Measurements from ENCODE around the gene TULP4. TPM values are rescaled to one million over a fixed set of nuclear protein-coding genes. Genes with fewer than 3 reads are reported as not detected.

Gene TULP4
- total RNA-seq, 1 donor from 2014 or later: 119 TPM

DNA sequence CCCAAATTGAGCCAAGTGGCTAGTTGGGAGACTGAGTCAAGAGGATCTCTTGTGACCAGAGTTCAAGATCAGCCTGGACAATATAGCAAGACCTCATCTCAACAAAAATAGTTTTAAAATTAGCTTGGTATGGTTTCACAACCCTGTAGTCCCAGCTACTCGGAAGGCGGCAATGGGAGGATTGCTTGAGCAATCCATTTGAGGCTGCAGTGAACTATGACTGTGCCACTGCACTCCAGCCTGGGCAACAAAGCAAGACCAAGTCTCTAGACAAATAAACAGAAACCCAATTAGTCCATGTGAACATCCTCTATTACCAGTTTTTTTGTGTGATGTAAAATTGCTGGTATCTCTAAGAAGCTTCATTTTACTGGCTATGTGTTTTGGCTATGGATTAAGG lies 106.2 kb downstream of the TULP4 start:
- DNase-seq (ENCODE audit: low spot score): no peak

DNA sequence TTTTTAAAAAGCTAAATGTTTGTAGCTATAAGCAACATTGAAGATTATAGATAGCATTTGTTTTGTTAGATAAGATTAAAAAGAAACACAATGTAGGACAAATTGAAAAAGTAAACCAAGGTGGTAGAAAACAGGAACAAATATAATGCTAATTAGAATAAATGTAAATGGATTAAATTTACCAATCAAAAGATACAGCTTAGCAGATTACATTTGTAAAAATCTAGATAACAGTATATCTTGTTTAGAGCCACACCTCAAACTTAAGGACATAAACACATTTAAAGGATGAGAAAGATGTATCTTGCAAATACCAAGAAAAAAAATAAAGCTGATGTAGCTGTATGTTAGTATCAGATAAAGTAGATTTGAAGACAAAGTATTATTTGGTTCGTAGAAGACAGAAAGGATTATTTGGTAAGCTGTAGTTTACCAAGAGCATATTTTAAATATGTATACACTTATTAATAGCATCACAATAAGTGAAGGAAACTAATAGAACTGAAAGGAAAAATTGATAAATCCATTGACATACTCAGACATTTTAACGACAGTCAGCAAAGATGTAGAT lies 107.2 kb downstream of the TULP4 start:
- DNase-seq (ENCODE audit: low spot score): no peak

DNA sequence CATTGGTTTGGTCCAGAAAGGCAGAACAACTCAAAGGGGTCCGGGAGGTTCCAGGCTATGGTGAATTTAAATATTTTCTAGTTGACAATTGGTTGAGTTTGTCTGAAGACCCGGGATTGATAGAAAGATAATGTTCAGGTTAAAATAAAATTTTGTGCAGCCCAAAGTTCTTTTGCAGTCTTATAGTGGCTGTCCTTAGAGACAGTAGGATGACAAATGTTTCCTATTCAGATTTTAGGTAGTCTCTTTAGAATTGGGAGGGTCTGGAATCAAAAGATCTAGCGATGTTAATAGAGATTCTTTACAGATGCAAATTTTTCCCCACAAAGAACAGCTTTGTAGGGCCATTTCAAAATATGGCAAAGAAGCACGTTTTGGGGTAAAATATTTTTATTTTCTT lies 109.1 kb downstream of the TULP4 start:
- no peak for DNase-seq (ENCODE audit: low spot score)

DNA sequence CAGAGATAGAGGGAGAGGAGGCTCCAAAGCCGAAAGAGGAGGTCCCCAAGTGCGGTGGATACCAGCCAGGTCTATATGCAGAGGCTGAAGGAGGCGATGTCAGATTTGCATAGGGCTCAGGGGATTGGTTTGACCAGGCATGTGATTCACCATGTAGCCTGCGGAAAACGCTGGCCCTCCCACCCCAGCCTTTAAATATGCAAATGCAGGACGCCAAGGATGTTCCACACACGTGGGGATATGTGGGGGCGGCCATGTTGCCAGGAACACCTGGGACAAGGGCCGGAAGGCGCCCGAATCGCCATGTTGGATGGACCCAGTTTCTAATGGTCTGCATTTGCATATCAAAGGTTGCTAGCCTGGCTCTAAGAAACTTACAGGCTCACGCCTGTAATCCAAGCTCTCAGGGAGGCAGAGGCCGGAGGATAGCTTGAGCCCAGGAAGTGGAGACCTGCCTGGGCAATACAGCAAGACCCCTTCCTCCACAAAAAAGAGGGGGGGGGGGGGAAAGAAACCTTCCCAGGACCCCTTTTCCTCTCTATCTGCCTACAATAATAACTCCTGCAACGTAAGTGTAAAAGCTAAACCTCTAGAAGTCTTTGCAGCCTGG lies 110.5 kb downstream of the TULP4 start:
- no peak for DNase-seq (ENCODE audit: low spot score)

DNA sequence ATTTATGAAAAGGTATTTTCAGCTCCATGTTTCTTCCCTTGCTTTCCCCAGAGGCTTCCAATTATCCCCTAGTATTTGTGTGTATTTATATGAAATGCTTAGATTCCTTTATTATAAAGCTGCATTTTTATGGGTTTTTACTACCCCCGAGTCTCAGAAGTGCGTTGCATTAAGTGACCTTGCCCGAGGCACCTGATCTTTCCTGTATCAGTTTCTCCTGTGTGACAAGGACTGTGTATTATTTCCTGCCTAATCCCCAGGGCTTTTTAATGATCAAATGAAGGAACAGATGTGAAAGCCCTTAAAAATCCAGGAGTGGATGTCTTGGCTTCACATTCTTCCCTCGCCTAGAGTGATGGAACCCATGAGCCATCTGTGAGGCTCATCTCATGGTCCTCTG lies 118.8 kb downstream of the TULP4 start:
- no peak for DNase-seq (ENCODE audit: low spot score)

DNA sequence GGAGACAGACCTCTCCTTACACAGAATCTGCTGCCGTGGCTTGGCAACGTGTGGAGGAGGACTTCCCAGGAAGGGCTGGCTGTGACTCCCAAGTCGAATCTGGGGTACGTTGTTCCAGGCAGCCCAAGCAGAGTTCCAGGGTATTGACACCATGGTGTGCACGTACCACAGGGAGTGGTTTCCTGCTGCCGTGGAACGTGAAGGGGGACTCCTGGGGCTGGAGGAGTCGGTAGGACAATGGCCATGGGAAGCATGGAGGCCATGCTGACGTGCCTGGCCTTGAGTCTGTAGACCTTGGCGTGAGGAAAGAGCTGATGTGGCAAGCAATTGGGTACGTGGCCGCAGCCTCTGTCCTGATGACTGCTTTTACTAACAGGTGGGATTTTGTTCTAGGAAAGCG lies 119.3 kb downstream of the TULP4 start:
- DNase-seq (ENCODE audit: low spot score): no peak

DNA sequence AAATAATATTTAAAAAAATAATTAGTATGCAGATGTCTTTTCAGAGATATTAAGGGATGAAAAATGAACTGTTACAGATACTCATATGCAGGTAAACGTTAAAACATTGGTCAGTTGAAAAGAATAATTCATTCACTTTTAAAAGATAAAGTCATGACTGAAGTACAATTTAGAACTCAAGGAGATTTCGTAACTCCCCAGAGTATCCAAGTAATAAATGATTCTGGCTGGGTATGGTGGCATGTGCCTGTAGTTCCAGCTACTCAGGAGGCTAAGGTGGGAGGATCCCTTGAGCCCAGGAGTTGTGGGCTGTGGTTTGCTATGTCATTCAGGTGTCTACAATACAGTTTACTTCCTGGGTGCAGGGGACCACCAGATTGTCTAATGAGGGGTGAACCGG lies 125.3 kb downstream of the TULP4 start:
- no peak for DNase-seq (ENCODE audit: low spot score)

DNA sequence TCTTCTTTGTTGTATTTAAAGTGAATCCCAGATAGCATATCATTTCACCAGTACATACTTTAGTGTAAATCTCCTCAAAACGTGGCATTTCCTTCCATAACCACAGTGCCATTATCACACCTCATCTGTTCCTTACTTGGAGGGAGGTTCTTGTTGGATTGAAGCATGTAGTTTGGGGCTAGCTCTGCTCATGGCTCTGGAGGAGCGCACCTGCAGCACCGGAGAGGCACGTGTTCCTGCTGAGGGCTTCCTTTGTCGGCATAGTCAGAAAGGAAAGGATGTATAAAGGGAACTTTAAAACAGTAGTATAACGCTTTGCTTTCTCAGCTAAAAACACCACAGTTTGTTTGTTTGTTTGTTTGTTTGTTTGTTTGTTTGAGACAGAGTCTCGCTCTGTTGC lies 126.0 kb downstream of the TULP4 start:
- DNase-seq (ENCODE audit: low spot score): no peak

DNA sequence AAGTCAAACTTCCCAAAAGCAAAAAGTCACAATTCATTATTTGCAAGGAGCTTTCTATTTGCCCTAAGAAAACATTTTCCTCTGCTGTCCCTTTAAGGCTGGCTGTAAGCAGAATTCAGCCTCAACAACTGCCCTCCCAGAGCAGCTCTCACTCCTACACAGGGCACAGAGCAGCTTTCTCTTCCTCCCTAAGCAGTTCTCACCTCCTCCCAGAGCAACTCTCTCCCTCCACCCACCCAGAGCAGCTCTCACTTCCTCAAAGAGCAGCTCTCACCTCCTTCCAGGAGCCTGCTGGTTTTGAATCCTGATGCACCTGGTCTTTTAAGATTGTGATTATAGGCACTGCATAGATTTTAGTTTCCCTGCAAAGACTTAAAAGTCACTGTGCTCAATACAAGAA lies 127.0 kb downstream of the TULP4 start:
- no peak for DNase-seq (ENCODE audit: low spot score)

DNA sequence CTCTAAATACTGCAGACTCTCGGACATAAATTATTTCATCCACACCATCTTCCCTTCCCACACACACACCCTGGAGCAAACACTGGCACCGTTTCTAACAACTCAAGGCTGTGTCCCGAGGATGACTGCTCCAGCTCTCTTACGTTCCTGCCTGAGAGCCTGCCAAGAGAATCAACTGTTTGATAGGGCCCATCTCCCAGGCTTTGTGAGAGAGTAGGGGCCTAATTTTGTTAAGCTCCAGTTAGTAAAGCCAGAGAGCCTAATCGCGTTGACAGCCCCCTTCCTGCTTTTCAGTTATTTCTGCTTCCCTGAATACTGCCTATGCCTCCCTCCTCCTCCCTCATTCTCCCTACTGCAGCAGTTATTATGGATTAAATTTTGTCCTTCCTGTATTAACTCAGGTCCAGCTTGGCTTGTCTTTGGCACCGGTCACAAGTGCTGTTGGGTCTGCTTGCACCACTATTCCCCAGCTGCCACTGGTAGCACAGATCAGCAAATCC lies 129.5 kb downstream of the TULP4 start:
- no peak for DNase-seq (ENCODE audit: low spot score)

DNA sequence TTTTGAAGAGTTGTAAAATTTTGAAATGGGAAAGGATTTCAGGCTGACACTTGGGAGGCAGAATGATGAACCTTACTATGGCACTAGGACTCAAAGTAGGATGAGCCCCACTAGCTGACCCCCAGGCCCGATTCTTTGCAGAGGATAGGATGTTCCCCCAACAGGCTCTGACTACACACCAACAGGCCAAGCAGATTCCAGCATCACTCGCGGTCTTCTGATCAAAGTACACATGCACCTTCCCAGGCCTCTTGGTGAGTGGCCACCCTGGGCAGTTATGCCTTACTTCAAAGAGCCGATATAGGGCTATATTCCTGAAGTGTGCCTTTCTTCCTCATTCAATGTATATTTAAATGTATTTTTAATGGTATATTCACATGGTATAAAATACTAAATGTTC lies 130.0 kb downstream of the TULP4 start:
- DNase-seq (ENCODE audit: low spot score): no peak

DNA sequence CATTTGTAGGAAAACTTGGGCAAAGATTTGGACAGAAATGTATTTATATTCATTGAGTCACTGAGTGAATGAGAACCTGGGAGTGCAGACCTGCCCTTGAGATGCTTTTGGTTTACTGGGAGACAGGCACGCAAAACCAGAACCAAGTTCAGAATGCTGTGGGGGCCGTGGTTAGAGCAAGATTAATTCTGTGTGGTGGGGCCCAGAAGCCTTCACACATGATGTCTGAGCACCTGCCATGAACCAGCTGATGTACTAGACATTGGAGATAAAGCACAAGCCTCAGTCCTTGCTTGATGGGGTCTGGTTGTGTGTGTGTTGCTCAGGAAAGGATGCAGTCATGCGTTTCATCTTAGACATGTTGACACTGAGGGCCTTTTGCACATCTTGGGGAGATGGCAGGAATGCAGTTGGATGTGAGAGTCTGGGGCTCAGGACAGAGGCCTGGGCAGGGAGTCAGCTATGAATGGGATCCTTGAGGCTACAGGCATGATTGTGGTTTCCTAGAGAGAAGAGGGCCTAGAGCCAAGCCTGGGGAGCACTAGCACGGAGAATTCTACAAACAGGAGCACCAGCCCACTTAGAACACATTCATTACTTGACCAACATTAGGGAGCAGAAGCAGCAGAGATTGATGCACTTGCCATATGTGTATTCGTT lies 133.3 kb downstream of the TULP4 start:
- no peak for DNase-seq (ENCODE audit: low spot score)

DNA sequence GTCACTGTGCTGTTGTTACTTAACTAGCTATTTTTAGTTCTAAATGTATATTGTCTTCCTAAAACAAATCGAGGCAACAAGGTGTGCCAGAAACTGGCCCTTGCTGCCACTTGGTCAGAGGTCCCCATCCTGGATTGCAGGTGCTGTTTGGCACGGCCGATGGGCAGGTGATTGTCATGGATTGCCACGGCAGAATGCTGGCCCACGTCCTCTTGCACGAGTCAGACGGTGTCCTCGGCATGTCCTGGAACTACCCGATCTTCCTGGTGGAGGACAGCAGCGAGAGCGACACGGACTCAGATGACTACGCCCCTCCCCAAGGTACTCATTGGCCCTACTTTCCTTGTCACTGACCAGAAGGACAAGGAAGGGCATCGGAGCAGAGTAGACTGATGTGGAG lies 136.6 kb downstream of the TULP4 start:
- no peak for DNase-seq (ENCODE audit: low spot score)

DNA sequence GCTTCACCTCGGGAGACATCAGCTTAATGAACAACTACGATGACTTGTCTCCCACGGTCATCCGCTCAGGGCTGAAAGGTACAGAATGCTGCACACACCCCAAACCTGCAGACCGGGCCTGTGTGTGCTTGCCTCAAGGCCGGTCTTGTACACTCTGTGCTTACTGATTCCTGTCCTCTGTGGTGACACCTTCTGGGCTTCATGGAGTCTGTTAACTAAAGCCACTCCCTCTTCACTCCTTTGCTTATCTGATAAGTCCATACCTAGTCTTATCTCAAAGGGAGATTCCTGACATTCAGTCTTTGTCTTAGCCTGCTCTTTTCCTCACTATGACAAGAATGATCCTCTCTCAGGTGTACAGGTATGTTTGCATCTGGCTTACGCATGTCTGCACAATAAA lies 139.9 kb downstream of the TULP4 start:
- peak; percentile 57 for DNase-seq (ENCODE audit: low spot score)

DNA sequence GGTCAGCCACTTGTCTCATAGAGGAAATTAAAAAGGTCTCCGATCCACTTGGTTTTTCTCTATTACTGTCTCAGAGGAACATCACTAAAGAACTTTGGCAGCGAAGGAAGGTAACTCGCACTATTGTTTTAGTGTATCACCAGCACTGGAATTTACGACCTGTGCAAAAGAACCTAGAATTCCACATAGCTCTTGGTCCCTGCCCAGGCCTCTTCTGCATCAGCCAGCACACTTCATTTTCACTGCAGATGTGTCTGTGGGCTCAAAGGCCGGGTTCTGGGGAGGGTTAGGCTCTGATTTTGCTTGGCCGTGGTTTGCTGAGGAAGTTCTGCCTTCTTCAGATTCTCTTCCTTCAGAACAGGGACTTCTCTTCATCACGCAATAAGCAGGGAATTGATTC lies 144.9 kb downstream of the TULP4 start:
- DNase-seq (ENCODE audit: low spot score): no peak

DNA sequence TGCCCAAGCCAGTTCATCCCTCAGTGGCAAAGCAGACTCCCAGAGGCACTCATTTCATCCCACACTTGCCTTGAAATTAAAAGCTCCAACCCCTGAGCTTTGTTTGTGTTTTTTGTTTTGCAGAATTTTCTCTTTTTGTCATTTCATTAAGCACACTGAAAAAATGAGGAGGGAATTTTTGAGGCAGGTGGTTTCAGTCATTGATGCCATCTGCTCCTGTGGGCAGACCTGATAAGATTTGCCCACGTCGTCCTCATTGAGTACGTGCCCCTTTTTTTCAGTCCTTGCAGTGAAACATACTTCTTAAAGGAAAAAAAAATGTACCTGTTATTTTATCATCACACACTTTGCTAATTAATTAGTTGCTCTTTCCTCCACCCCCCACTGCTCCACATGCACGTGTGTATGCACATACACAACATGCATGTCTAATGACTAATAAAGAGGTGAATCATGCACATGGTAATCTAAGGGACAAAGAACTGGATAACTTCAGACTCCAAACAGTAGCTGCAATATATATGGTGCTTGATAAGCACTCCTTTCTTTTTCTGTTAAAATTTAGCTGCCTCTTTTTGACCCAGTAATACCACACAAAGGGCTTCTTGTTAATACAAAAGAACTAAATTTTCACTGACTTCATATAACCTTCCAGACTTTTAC lies 145.5 kb downstream of the TULP4 start:
- DNase-seq (ENCODE audit: low spot score): no peak

DNA sequence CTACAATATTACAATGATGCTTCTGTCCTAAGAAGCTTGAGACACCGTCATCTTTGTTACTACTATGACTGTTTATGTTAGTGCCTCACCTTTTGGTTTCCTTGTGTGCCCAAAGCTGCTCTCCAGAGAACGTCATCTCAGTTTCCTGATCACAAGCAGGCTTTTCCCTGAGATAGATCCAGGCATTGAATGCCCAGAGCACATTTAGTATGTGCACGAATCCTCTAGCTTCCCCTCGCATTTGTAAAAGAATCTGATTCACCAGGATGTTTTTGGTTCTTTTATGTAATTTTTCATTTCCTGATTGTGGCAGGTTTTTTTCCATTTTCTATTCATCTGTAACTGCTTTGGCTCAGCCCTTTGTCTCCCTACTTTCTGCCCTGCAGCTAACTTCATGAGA lies 147.5 kb downstream of the TULP4 start:
- DNase-seq (ENCODE audit: low spot score): no peak

DNA sequence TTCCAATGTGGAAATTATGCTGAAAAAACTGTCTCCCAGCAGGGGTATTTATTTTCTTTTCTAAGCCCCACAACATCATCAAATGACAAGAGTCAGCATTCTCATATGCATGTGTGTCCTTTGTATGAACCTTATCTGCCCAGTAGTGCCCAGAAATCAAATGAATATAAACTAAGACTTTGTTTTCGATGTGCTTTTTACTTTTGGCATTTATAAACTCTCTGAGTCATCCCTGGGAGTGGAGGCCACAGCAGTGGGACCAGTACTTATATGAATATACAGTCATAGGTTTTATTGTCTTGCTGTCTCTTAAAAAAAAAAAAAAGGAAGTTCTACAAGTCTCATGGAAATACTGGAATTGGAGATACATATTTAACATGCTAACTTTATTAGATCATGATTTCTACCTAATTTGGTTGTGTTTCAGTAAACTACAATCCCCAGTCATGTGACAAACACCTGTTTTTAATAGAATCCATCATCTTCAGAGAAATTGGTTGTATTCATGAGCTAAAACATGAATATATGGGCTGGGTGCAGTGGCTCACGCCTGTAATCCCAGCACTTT lies 148.4 kb downstream of the TULP4 start:
- DNase-seq (ENCODE audit: low spot score): no peak

DNA sequence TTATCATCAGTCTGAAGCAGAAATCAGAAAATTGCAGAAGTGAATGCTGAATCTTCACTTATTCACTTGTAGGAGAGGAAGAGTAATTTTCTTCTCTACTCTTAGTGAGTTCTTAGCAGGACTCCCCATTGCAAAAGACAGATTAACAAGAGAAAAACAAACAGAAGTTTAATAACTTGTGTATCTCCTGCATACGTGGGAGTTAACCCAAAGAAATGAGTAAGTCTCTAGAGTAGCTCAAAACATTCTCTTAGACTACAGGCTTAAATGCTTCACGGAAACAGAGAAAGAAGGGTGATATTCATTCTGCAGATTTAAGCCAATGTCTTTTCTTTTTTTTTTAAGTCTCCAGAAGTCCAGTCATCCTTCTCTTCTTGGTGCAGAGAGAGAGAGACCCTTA lies 149.7 kb downstream of the TULP4 start:
- DNase-seq (ENCODE audit: low spot score): no peak

DNA sequence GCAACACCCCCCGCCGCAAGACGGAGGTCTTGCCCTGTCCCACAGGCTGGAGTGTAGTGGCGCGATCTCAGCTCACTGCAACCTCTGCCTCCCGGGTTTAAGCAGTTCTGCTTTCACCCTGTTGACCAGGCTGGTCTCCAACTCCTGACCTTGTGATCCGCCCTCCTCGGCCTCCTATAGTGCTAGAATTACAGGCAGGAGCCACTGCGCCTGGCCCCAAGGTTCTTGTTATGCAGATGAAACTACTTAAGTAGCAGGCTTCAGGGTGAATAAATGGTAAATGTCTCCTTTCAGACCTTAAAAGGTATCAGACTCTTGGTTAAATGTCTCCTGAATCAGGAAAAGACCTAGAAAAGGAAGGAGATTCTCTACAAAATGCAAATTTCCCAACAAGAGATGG lies 152.2 kb downstream of the TULP4 start:
- DNase-seq (ENCODE audit: low spot score): no peak

DNA sequence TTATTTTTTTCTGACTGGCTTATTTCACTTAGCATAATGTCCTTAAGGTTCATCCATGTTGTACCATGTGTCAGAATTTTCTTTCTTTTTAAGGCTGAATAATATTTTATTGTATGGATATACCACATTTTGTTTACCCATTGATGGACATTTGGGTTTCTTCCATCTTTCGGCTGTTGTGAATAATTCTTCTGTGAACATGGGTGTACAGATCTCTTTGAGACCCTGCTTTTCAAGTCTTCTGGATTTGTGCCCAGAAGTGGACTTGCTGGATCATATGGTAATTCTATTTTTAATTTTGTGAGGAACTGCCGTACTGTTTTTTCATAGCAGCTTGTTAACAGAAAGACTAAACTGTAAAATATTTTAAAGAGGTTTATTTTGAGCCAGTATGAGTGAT lies 153.0 kb downstream of the TULP4 start:
- DNase-seq (ENCODE audit: low spot score): no peak

DNA sequence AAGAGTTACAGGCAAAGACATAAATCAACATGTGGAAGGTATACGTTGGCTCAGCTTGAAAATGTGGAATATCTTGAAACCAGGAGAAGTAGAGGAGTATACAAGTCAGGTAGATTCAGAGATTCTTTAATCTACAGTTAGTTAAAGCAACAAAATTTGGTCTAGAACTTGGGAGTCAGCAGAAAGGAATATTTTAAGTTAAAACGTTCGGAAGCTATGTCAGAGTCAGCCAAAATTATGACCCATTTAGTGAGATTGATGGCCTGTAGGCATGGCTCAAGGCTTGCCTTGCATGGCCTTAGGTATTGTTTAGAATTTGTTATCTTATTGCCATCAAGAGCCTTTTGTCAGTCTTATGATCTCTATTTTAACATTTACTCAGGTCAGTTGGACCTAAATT lies 153.5 kb downstream of the TULP4 start:
- no peak for DNase-seq (ENCODE audit: low spot score)

DNA sequence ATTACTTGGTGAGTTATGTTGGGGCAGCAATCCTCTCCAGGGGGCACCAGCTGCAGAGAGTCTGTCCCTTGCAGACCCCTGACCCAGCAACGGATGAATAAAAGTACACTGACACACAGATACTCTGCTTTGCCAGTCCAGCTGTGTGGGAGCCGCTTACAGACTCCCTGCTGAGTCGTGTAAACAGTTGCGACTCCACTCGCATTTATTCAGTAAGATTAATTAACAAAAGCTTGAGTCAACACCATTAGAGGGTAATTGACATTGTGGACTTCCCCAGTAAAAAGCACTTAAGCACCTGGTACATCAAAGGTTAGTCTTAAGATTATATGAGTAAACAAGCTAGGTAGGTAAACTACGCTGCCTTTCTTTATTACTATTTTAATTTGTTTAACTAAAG lies 155.7 kb downstream of the TULP4 start:
- no peak for DNase-seq (ENCODE audit: low spot score)
